H1 (cell line): ENCODE results near the gene PTPN13.

ENCODE experiments used
- BACH1 ChIP-seq: IDR thresholded peaks from 2 replicates; pipeline ENCODE4 v1.6.1; 2012; ENCODE audit warnings: low read length, improper control_type of control experiment
- HDAC6 ChIP-seq: IDR thresholded peaks from one replicate; pipeline ENCODE4 v1.7.1; 2012; ENCODE audit warnings: low read depth, mild to moderate bottlenecking, inconsistent platforms, low read length, moderate library complexity
- MAFK ChIP-seq: IDR thresholded peaks from 2 replicates; pipeline ENCODE4 v1.6.1; 2012; ENCODE audit warnings: low read depth, mild to moderate bottlenecking, improper control_type of control experiment, low read length
- PHF8 ChIP-seq: fragments of 200-600 bp; sonication (generic); conservative IDR thresholded peaks from 2 replicates; pipeline ENCODE4 v1.7.1; 2012; ENCODE audit warnings: low read depth, mild to moderate bottlenecking, inconsistent platforms, low read length, moderate library complexity
- POLR2AphosphoS5 ChIP-seq: IDR thresholded peaks from 2 replicates; pipeline ENCODE4 v1.6.1; 2011; ENCODE audit warnings: low read depth, low read length
- RNF2 ChIP-seq: fragments of 200-900, 300-1000 bp; sonication (generic); IDR thresholded peaks from 2 replicates; pipeline ENCODE4 v1.7.1; 2016; ENCODE audit warnings: borderline replicate concordance, low read depth, mild to moderate bottlenecking, antibody characterized with exemption, low read length; ENCODE audit not compliant: poor library complexity, severe bottlenecking; ENCODE audit errors: missing control alignments
- SIN3A ChIP-seq, 2 experiments: IDR thresholded peaks in 1 of 2; conservative IDR thresholded peaks in 1 of 2; 2 replicates each; pipeline ENCODE4 v1.6.1; 2011 to 2012; ENCODE audit warnings: low read length in 2 of 2, improper control_type of control experiment in 1 of 2, low read depth in 1 of 2, mild to moderate bottlenecking in 1 of 2
- SUZ12 ChIP-seq: fragments of 200-600 bp; sonication (generic); IDR thresholded peaks from 2 replicates; pipeline ENCODE4 v1.6.1; 2012; ENCODE audit warnings: mild to moderate bottlenecking, inconsistent platforms, low read length, moderate library complexity, mixed read lengths
- TCF12 ChIP-seq: IDR thresholded peaks from 2 replicates; pipeline ENCODE4 v1.6.1; 2011; ENCODE audit warnings: low read depth, mild to moderate bottlenecking, low read length
- TEAD4 ChIP-seq: IDR thresholded peaks from 2 replicates; pipeline ENCODE4 v1.6.1; 2012; ENCODE audit warnings: low read depth, low read length, inconsistent platforms, mixed read lengths
- TF ChIP-seq, protein P1 (sequence below): IDR thresholded peaks from 2 replicates; pipeline ENCODE4 v1.6.1; 2012; ENCODE audit warnings: inconsistent platforms
- TF ChIP-seq, protein P2 (sequence below), 3 experiments: IDR thresholded peaks; 1 replicate in 2 of 3; 2 replicates in 1 of 3; pipeline versions ENCODE4 v1.5.1 to v1.6.1; 2011; ENCODE audit warnings: low read length in 3 of 3, mild to moderate bottlenecking in 3 of 3, inconsistent platforms in 2 of 3, low read depth in 1 of 3, moderate library complexity in 1 of 3; ENCODE audit not compliant: insufficient read depth in 1 of 3; ENCODE audit errors: control extremely low read depth in 1 of 3

DNA sequence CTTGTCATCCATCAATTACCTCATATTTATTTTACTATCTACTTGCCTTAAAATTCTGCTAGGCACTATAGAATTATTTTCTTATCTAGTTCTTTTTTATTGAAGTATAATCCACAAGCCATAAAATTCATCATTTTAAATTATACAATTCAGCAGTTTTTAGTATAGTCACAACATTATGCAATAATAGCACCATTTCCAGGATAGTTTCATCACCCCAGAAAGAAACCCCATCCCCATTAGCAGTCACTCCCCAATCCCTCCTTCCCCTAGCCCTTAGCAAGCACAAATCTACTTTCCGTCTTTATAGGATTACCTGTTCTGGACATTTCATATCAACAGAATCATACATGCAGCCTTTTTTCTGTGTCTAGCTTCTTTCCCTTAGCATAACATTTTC lies 239.5 kb downstream of the PTPN13 start:
- TF ChIP-seq TEAD4 (no peak), RNF2 (no peak), SIN3A (conservative IDR thresholded peaks at IDR 0.05 in 1 of 2, IDR thresholded peaks at IDR 0.05 in 1 of 2; ENCODE audit: low read depth in 1 of 2, low read length in 2 of 2) (no peak), BACH1 (no peak), TCF12 (no peak), MAFK (no peak), PHF8 (no peak), HDAC6 (no peak), POLR2AphosphoS5 (no peak), SUZ12 (no peak)
- TF ChIP-seq, protein P1, sequence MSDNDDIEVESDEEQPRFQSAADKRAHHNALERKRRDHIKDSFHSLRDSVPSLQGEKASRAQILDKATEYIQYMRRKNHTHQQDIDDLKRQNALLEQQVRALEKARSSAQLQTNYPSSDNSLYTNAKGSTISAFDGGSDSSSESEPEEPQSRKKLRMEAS = no peak
- TF ChIP-seq, protein P2, sequence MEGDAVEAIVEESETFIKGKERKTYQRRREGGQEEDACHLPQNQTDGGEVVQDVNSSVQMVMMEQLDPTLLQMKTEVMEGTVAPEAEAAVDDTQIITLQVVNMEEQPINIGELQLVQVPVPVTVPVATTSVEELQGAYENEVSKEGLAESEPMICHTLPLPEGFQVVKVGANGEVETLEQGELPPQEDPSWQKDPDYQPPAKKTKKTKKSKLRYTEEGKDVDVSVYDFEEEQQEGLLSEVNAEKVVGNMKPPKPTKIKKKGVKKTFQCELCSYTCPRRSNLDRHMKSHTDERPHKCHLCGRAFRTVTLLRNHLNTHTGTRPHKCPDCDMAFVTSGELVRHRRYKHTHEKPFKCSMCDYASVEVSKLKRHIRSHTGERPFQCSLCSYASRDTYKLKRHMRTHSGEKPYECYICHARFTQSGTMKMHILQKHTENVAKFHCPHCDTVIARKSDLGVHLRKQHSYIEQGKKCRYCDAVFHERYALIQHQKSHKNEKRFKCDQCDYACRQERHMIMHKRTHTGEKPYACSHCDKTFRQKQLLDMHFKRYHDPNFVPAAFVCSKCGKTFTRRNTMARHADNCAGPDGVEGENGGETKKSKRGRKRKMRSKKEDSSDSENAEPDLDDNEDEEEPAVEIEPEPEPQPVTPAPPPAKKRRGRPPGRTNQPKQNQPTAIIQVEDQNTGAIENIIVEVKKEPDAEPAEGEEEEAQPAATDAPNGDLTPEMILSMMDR (IDR thresholded peaks at IDR 0.05; ENCODE audit: control extremely low read depth in 1 of 3, insufficient read depth in 1 of 3, low read depth in 1 of 3, low read length in 3 of 3) = no peak
